ENCODE measurements around the gene CDKL2. TPM values are rescaled to one million over a fixed set of nuclear protein-coding genes. Genes with fewer than 3 reads are reported as not detected.

Gene CDKL2
- total and polyA plus RNA-seq, 2 experiments from 2014 or later = 1.8 to 3.1 TPM

GRCh38 chr4:75530556-75531322, 99.6 kb downstream of the CDKL2 start:
- H3K27ac ChIP-seq (ENCODE audit: low read depth) = no peak overlapping the region
- Mint-ChIP-seq H3K4me3 (no peak overlapping the region), H3K27ac (no peak overlapping the region), H3K4me1 (no peaks in the 10 kb centered on the region), H3K27me3 (ENCODE audit: insufficient read depth, low read depth, poor library complexity) (no peaks in the 10 kb centered on the region), H3K9me3 (peaks cover 32% of the 10 kb centered on the region), H3K36me3 (ENCODE audit: low read depth) (peaks cover 79% of the 10 kb centered on the region)
- H3F3A ChIP-seq (replicated peaks; ENCODE audit: low read depth) = no peaks in the 10 kb centered on the region
- H3K9me2 ChIP-seq (ENCODE audit: insufficient read depth) = no peaks in the 10 kb centered on the region
- no peaks in the 10 kb centered on the region for H3K4me1 ChIP-seq (ENCODE audit: insufficient read depth)
- no peak overlapping the region for H2AFZ ChIP-seq
- peaks cover 29% of the 10 kb centered on the region for H3K36me3 ChIP-seq (ENCODE audit: insufficient read depth)
- ATAC-seq (no peak), DNase-seq (ENCODE audit: low spot score) (no peak)
- H3K79me2 ChIP-seq (replicated peaks; ENCODE audit: insufficient read depth) = no peaks in the 10 kb centered on the region
- H3K27me3 ChIP-seq (ENCODE audit: insufficient read depth) = no peaks in the 10 kb centered on the region
- H3K4me3 ChIP-seq = no peak overlapping the region
- no peaks in the 10 kb centered on the region for H4K20me1 ChIP-seq (replicated peaks; ENCODE audit: insufficient read depth)
- TF ChIP-seq ZNF114 (CRISPR knock-in tag; IDR thresholded peaks at IDR 0.05) = no peak
- no peak for TF ChIP-seq POLR2AphosphoS5 (IDR thresholded peaks at IDR 0.05; ENCODE audit: low read depth)
- no peak for TF ChIP-seq CTCF (conservative IDR thresholded peaks at IDR 0.05; ENCODE audit: low read depth in 2 of 2)
- no peak for TF ChIP-seq ZNF331 (CRISPR knock-in tag; IDR thresholded peaks at IDR 0.05; ENCODE audit: low read depth)
- TF ChIP-seq ETS1 (IDR thresholded peaks at IDR 0.05) = no peak
- TF ChIP-seq REST (IDR thresholded peaks at IDR 0.05; ENCODE audit: unreplicated experiment) = no peak
- TF ChIP-seq STAT1 (IDR thresholded peaks at IDR 0.05; ENCODE audit: unreplicated experiment) = no peak
- TF ChIP-seq EZH2 (IDR thresholded peaks at IDR 0.05; ENCODE audit: low read depth, unreplicated experiment) = no peak
- TF ChIP-seq ZNF462 (CRISPR knock-in tag; IDR thresholded peaks at IDR 0.05) = no peak
- no peak for TF ChIP-seq JUNB (IDR thresholded peaks at IDR 0.05; ENCODE audit: unreplicated experiment)
- no peak for TF ChIP-seq CREB1 (CRISPR knock-in tag; IDR thresholded peaks at IDR 0.05; ENCODE audit: low read depth)
- no peak for TF ChIP-seq EZH2phosphoT487 (IDR thresholded peaks at IDR 0.05; ENCODE audit: unreplicated experiment)
- TF ChIP-seq NANOG (IDR thresholded peaks at IDR 0.05; ENCODE audit: borderline replicate concordance) = no peak
- no peak overlapping the region for H3K4me2 ChIP-seq
